ENCODE measurements around the gene CRTAC1. TPM values are rescaled to one million over a fixed set of nuclear protein-coding genes. Genes with fewer than 3 reads are reported as not detected.

The CRTAC1 gene
- total and polyA plus RNA-seq, 9 of the 15 experiments (the other 6 are each of a cell fraction or from before 2014, with no cell fraction given) = not detected

- no peak for TF ChIP-seq GATA2 (CRISPR knock-in tag; IDR thresholded peaks at IDR 0.05)
- TF ChIP-seq POLR2B (IDR thresholded peaks at IDR 0.05; ENCODE audit: low read depth, partially characterized antibody) = no peak
- TF ChIP-seq DIDO1 (tag; IDR thresholded peaks at IDR 0.05; ENCODE audit: low read depth) = no peak
- TF ChIP-seq GTF3C2 (IDR thresholded peaks at IDR 0.05; ENCODE audit: borderline replicate concordance, extremely low read depth, insufficient read length) = no peak
- no peak for TF ChIP-seq ZBTB1 (CRISPR knock-in tag; IDR thresholded peaks at IDR 0.05; ENCODE audit: borderline replicate concordance, low read depth)
- TF ChIP-seq CBX2 (IDR thresholded peaks at IDR 0.05; ENCODE audit: insufficient read depth, low read length, poor library complexity, severe bottlenecking) = no peak
Measured at GRCh38 chr10:97869091-97870042, 161.1 kb downstream of the CRTAC1 start (continued).
